GM19324 (cell line): ENCODE measurements around the gene BRD3.

Source experiments
- ATAC-seq: cut with Tn5 transposase; IDR thresholded peaks from one replicate; pipeline ENCODE4 v1.9.1; 2021; ENCODE audit warnings: mild to moderate bottlenecking, moderate library complexity; ENCODE audit not compliant: unreplicated experiment, low FRiP score

BRD3 gene

GRCh38 chr9:134026581-134026980 lies 41.2 kb downstream of the BRD3 start:
- no peak for ATAC-seq

- peak; percentile 26 for ATAC-seq
Measured at GRCh38 chr9:134025606-134026541, 42.0 kb downstream of the BRD3 start.

GRCh38 chr9:134024828-134025605 lies 42.8 kb downstream of the BRD3 start, which contains the start of gene BRD3OS:
TSS of gene BRD3OS (plus strand) at chr9:134025481. CDS start at chr9:134026748, 1,267 bp downstream.
- peak; percentile 95 for ATAC-seq

GRCh38 chr9:134024214-134024792 lies 43.5 kb downstream of the BRD3 start:
- no peak for ATAC-seq

- no peak for ATAC-seq
Measured at GRCh38 chr9:134014946-134015345, 52.9 kb downstream of the BRD3 start.

- ATAC-seq, result no peak
Measured at GRCh38 chr9:134011401-134011800, 56.4 kb downstream of the BRD3 start.

- ATAC-seq, result no peak
Measured at GRCh38 chr9:134010310-134011173, 57.3 kb downstream of the BRD3 start.

- ATAC-seq, result no peak
Measured at GRCh38 chr9:134007571-134007970, 60.3 kb downstream of the BRD3 start.

- no peak for ATAC-seq
Measured at GRCh38 chr9:134007150-134007549, 60.7 kb downstream of the BRD3 start.

- ATAC-seq, result no peak
Measured at GRCh38 chr9:134005381-134005780, 62.4 kb downstream of the BRD3 start.

- ATAC-seq, result no peak
Measured at GRCh38 chr9:134004881-134005280, 62.9 kb downstream of the BRD3 start.

GRCh38 chr9:134004131-134004873 lies 63.5 kb downstream of the BRD3 start:
- ATAC-seq, result no peak

GRCh38 chr9:134003237-134003636 lies 64.6 kb downstream of the BRD3 start:
- ATAC-seq, result no peak

GRCh38 chr9:134002796-134003195 lies 65.0 kb downstream of the BRD3 start:
- ATAC-seq, result no peak

GRCh38 chr9:133999851-134000265 lies 68.0 kb downstream of the BRD3 start:
- ATAC-seq, result no peak

- ATAC-seq, result no peak
Measured at GRCh38 chr9:133998915-133999595, 68.8 kb downstream of the BRD3 start.

GRCh38 chr9:133997584-133997983 lies 70.2 kb downstream of the BRD3 start:
- ATAC-seq, result no peak

GRCh38 chr9:133996531-133997520 lies 71.0 kb downstream of the BRD3 start:
- no peak for ATAC-seq
